ENCODE data around the gene ADPRM. TPM values are rescaled to one million over a fixed set of nuclear protein-coding genes. Genes with fewer than 3 reads are reported as not detected.

ADPRM gene
- total RNA-seq, 1 experiment from 2014 or later: 7.9 TPM

DNA sequence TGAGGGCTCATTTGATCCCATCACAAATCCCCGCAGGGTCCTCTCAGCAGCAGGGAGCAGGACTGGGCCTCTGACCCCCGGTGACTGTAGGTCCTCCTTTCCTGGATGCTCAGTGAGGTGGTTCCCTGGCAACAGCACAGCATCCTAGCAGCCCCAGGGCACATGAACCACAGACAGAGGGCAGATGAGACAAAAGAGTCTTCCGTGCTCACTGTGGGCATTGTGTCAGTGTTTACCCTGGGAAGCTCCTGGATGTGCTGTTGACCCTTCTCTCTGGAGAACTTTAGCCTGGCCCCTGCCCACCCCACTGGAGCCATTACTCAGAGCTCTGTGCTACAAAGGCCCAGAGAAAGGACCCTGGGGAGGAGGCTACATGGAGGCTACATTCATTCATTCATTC is 54.2 kb downstream of the ADPRM start:
- TF ChIP-seq RAD21 (IDR thresholded peaks at IDR 0.05; ENCODE audit: low read depth) (no peak), ELF1 (IDR thresholded peaks at IDR 0.05; ENCODE audit: borderline replicate concordance, low read depth) (no peak), SRF (IDR thresholded peaks at IDR 0.05; ENCODE audit: low read depth) (no peak), YY1 (IDR thresholded peaks at IDR 0.05; ENCODE audit: extremely low read depth, insufficient replicate concordance, low read depth, low read length) (no peak), CEBPB (IDR thresholded peaks at IDR 0.05; ENCODE audit: low read depth) (no peak), FOSL1 (IDR thresholded peaks at IDR 0.05; ENCODE audit: low read depth) (no peak), SIN3A (IDR thresholded peaks at IDR 0.05; ENCODE audit: low read depth) (no peak), POLR2AphosphoS5 (IDR thresholded peaks at IDR 0.05; ENCODE audit: low read depth, low read length) (no peak)
- Histone ChIP-seq H3K9me3 (ENCODE audit: control insufficient read depth in 1 of 2, insufficient read depth in 1 of 2, low read depth in 1 of 2, low read length in 2 of 2) (no peaks in the 10 kb centered on the region), H3K27ac (ENCODE audit: low read depth, low read length) (no peak overlapping the region), H3K4me1 (ENCODE audit: control insufficient read depth in 1 of 2, insufficient read depth in 2 of 2, low read length in 2 of 2) (no peaks in the 10 kb centered on the region), H3K27me3 (ENCODE audit: insufficient read depth, low read length) (peaks cover 27% of the 10 kb centered on the region), H3K36me3 (ENCODE audit: control insufficient read depth in 1 of 2, insufficient read depth in 2 of 2, low read length in 2 of 2) (no peaks in the 10 kb centered on the region), H3K9ac (ENCODE audit: low read length) (no peak overlapping the region), H2AFZ (ENCODE audit: low read depth, low read length, poor library complexity, severe bottlenecking) (no peak overlapping the region), H3K9me2 (ENCODE audit: insufficient read depth) (no peaks in the 10 kb centered on the region), H4K20me1 (ENCODE audit: insufficient read depth) (no peaks in the 10 kb centered on the region), H3K4me2 (ENCODE audit: low read length) (no peak overlapping the region), H3K79me2 (ENCODE audit: insufficient read depth, low read length) (no peaks in the 10 kb centered on the region), H3K4me3 (replicated peaks in 1 of 2; ENCODE audit: low read depth in 1 of 2, low read length in 2 of 2) (no peak overlapping the region)
- BruUV-seq (replicated peaks): no TSS peak
- no peak for ATAC-seq
- CTCF ChIA-PET: interaction anchor here (0.8 to 1.1 kb wide), 2 partner anchors 14 to 93 kb away, joined by 3 read pairs; no protein-coding TSS in a partner anchor
- intact Hi-C loops (cut with micrococcal nuclease): no loop called here
- RAD21 ChIA-PET (ENCODE audit: low non-redundant PET in 1 of 2, low total read pairs in 2 of 2, uncharacterized antibody in 2 of 2, unreplicated experiment in 2 of 2): no interaction called here
- DNase-seq (ENCODE audit: low read depth, low spot score): no peak
- POLR2A ChIA-PET: no interaction called here

- no peaks in the 10 kb centered on the region for H4K20me1 ChIP-seq (ENCODE audit: insufficient read depth)
- ATAC-seq (no peak), DNase-seq (ENCODE audit: low read depth, low spot score) (no peak)
- no peaks in the 10 kb centered on the region for H3K9me2 ChIP-seq (ENCODE audit: insufficient read depth)
- no peak overlapping the region for H2AFZ ChIP-seq (ENCODE audit: low read depth, low read length, poor library complexity, severe bottlenecking)
- H3K9ac ChIP-seq (ENCODE audit: low read length): no peak overlapping the region
- POLR2A ChIA-PET: no interaction called here
- no peak overlapping the region for H3K4me3 ChIP-seq (replicated peaks in 1 of 2; ENCODE audit: low read depth in 1 of 2, low read length in 2 of 2)
- no peaks in the 10 kb centered on the region for H3K79me2 ChIP-seq (ENCODE audit: insufficient read depth, low read length)
- H3K9me3 ChIP-seq (ENCODE audit: control insufficient read depth in 1 of 2, insufficient read depth in 1 of 2, low read depth in 1 of 2, low read length in 2 of 2): no peaks in the 10 kb centered on the region
- intact Hi-C loops (cut with micrococcal nuclease): no loop called here
- CTCF ChIA-PET: interaction anchor here (1.0 to 1.1 kb wide), 2 partner anchors 15 to 93 kb away, joined by 3 read pairs; no protein-coding TSS in a partner anchor
- BruUV-seq (replicated peaks): no TSS peak
- RAD21 ChIA-PET (ENCODE audit: low non-redundant PET in 1 of 2, low total read pairs in 2 of 2, uncharacterized antibody in 2 of 2, unreplicated experiment in 2 of 2): no interaction called here
- H3K4me2 ChIP-seq (ENCODE audit: low read length): no peak overlapping the region
- H3K27me3 ChIP-seq (ENCODE audit: insufficient read depth, low read length): peaks cover 16% of the 10 kb centered on the region; the same call in 1 of the 2 replicates
- no peak overlapping the region for H3K27ac ChIP-seq (ENCODE audit: low read depth, low read length)
- H3K4me1 ChIP-seq (ENCODE audit: control insufficient read depth in 1 of 2, insufficient read depth in 2 of 2, low read length in 2 of 2): no peaks in the 10 kb centered on the region
- H3K36me3 ChIP-seq (ENCODE audit: control insufficient read depth in 1 of 2, insufficient read depth in 2 of 2, low read length in 2 of 2): no peaks in the 10 kb centered on the region
- TF ChIP-seq ELF1 (IDR thresholded peaks at IDR 0.05; ENCODE audit: borderline replicate concordance, low read depth) (no peak), SIN3A (IDR thresholded peaks at IDR 0.05; ENCODE audit: low read depth) (no peak), TCF7L2 (IDR thresholded peaks at IDR 0.05; ENCODE audit: borderline replicate concordance, extremely low read depth, insufficient read depth, insufficient read length) (no peak), RAD21 (IDR thresholded peaks at IDR 0.05; ENCODE audit: low read depth) (no peak), ATF3 (IDR thresholded peaks at IDR 0.05) (no peak), YY1 (IDR thresholded peaks at IDR 0.05; ENCODE audit: extremely low read depth, insufficient replicate concordance, low read depth, low read length) (no peak), POLR2A (IDR thresholded peaks at IDR 0.05; ENCODE audit: borderline replicate concordance, extremely low read depth, insufficient read depth, insufficient read length) (no peak), JUND (IDR thresholded peaks at IDR 0.05) (no peak), SP1 (IDR thresholded peaks at IDR 0.05; ENCODE audit: low read depth) (no peak)
- TF ChIP-seq, protein P1, sequence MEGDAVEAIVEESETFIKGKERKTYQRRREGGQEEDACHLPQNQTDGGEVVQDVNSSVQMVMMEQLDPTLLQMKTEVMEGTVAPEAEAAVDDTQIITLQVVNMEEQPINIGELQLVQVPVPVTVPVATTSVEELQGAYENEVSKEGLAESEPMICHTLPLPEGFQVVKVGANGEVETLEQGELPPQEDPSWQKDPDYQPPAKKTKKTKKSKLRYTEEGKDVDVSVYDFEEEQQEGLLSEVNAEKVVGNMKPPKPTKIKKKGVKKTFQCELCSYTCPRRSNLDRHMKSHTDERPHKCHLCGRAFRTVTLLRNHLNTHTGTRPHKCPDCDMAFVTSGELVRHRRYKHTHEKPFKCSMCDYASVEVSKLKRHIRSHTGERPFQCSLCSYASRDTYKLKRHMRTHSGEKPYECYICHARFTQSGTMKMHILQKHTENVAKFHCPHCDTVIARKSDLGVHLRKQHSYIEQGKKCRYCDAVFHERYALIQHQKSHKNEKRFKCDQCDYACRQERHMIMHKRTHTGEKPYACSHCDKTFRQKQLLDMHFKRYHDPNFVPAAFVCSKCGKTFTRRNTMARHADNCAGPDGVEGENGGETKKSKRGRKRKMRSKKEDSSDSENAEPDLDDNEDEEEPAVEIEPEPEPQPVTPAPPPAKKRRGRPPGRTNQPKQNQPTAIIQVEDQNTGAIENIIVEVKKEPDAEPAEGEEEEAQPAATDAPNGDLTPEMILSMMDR (IDR thresholded peaks at IDR 0.05 in 2 of 3, conservative IDR thresholded peaks at IDR 0.05 in 1 of 3; ENCODE audit: borderline replicate concordance in 1 of 3, insufficient read depth in 1 of 3, low read depth in 2 of 3, low read length in 2 of 3): no peak
- TF ChIP-seq, protein P2, sequence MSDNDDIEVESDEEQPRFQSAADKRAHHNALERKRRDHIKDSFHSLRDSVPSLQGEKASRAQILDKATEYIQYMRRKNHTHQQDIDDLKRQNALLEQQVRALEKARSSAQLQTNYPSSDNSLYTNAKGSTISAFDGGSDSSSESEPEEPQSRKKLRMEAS (IDR thresholded peaks at IDR 0.05): no peak
- TF ChIP-seq, protein P3, sequence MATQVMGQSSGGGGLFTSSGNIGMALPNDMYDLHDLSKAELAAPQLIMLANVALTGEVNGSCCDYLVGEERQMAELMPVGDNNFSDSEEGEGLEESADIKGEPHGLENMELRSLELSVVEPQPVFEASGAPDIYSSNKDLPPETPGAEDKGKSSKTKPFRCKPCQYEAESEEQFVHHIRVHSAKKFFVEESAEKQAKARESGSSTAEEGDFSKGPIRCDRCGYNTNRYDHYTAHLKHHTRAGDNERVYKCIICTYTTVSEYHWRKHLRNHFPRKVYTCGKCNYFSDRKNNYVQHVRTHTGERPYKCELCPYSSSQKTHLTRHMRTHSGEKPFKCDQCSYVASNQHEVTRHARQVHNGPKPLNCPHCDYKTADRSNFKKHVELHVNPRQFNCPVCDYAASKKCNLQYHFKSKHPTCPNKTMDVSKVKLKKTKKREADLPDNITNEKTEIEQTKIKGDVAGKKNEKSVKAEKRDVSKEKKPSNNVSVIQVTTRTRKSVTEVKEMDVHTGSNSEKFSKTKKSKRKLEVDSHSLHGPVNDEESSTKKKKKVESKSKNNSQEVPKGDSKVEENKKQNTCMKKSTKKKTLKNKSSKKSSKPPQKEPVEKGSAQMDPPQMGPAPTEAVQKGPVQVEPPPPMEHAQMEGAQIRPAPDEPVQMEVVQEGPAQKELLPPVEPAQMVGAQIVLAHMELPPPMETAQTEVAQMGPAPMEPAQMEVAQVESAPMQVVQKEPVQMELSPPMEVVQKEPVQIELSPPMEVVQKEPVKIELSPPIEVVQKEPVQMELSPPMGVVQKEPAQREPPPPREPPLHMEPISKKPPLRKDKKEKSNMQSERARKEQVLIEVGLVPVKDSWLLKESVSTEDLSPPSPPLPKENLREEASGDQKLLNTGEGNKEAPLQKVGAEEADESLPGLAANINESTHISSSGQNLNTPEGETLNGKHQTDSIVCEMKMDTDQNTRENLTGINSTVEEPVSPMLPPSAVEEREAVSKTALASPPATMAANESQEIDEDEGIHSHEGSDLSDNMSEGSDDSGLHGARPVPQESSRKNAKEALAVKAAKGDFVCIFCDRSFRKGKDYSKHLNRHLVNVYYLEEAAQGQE (IDR thresholded peaks at IDR 0.05; ENCODE audit: low read depth): no peak
These were observed 55.3 kb downstream of the ADPRM start for GRCh38 chr17:10752696-10753095.
